Keratinocyte (primary cell): ENCODE data around the gene PRKAG2.

Experiments used
- CTCF ChIP-seq, 3 experiments: IDR thresholded peaks in 1 of 3; conservative IDR thresholded peaks in 1 of 3; optimal IDR thresholded peaks in 1 of 3; 2 replicates in 2 of 3; 3 replicates in 1 of 3; pipeline versions ENCODE3 to v1.5.1; 2011; ENCODE audit warnings: low read length in 3 of 3, mild to moderate bottlenecking in 3 of 3, moderate library complexity in 2 of 3, control low read depth in 1 of 3, inconsistent platforms in 1 of 3; ENCODE audit not compliant: insufficient read depth in 2 of 3; ENCODE audit errors: extremely low read depth in 1 of 3
- EZH2 ChIP-seq: IDR thresholded peaks from one replicate; pipeline ENCODE4 v1.6.1; 2012; ENCODE audit warnings: inconsistent platforms, mild to moderate bottlenecking, low read length, moderate library complexity

DNA sequence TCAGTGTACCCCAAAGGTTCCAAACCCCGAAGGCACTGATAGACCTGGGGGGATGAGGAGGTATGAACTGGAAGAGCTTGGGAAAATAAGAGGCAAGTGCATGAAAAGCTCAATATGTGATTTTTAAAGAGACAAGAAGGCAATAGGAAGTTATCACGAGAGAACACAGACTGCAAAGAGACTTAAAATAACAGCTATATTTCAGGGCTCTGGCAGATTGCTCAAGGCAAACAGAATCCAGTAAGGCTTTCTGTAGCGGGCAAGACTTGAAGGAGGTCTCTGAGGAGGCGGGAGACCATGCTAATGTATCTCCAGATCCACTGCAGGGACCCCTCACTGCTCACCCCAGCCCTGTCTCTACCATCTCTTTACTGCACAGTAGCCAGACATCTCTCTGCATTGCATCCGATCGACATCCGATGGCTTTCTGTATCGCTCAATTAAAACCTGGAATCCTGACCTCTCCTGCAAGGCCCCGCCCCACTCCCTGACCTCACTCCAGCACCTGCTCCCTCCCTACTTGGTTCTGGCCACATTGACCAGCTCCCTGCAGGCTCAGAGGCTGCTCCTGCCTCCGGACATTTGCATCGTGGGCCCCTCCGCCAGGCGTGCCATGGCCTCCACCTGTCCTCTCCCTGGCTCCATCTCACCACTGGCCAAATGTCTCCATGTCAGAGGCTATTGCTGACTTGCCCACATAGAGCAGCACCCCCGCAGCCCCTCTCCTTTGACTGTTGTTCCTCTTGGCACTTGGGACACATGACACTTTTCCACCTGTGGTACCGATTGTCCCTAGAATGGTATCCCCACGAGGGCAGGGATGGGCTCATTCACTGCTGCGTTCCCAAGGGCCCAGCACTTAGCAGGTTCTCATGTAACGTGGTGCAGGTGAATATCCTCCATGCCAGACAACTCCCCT is 118.0 kb downstream of the PRKAG2 start:
- TF ChIP-seq CTCF (optimal IDR thresholded peaks at IDR 0.05 in 1 of 3, IDR thresholded peaks at IDR 0.05 in 1 of 3, conservative IDR thresholded peaks at IDR 0.05 in 1 of 3; ENCODE audit: extremely low read depth in 1 of 3, insufficient read depth in 2 of 3, low read length in 3 of 3) (no peak), EZH2 (no peak)
